H9 (cell line): ENCODE measurements around the gene CALR. TPM values are rescaled to one million over a fixed set of nuclear protein-coding genes. Genes with fewer than 3 reads are reported as not detected.

ENCODE experiments used
- DNase-seq: peaks from one replicate; pipeline ENCODE4 v3.0.0-alpha.2; 2017
- H2AFZ ChIP-seq: one replicate; pipeline ENCODE4 v1.6.1; 2013; ENCODE audit warnings: mild to moderate bottlenecking, low read length, control low read depth, moderate library complexity
- H2AK5ac ChIP-seq: 2 replicates; pipeline ENCODE4 v1.6.1; 2013; ENCODE audit warnings: low read length, control low read depth, mixed read lengths; ENCODE audit not compliant: insufficient read length
- H2BK120ac ChIP-seq: one replicate; pipeline ENCODE4 v1.6.1; 2013; ENCODE audit warnings: low read depth, mild to moderate bottlenecking, low read length, control low read depth, inconsistent platforms; ENCODE audit not compliant: poor library complexity, severe bottlenecking
- H2BK12ac ChIP-seq: 2 replicates; pipeline ENCODE4 v1.6.1; 2013; ENCODE audit warnings: low read length, control low read depth, mixed read lengths, low read depth; ENCODE audit not compliant: insufficient read length
- H2BK15ac ChIP-seq: 2 replicates; pipeline ENCODE4 v1.6.1; 2013; ENCODE audit warnings: low read depth, low read length, control low read depth
- H2BK20ac ChIP-seq: one replicate; pipeline ENCODE4 v1.6.1; 2013; ENCODE audit warnings: low read depth, mild to moderate bottlenecking, low read length, control low read depth, inconsistent platforms; ENCODE audit not compliant: poor library complexity, severe bottlenecking
- H2BK5ac ChIP-seq: 2 replicates; pipeline ENCODE4 v1.6.1; 2013; ENCODE audit warnings: low read length, control low read depth, mixed read lengths; ENCODE audit not compliant: insufficient read length
- H3K14ac ChIP-seq: 2 replicates; pipeline ENCODE4 v1.6.1; 2013; ENCODE audit warnings: low read length, control low read depth; ENCODE audit not compliant: insufficient read depth
- H3K18ac ChIP-seq: 2 replicates; pipeline ENCODE4 v1.6.1; 2013; ENCODE audit warnings: low read depth, mild to moderate bottlenecking, mixed read lengths, low read length, control low read depth; ENCODE audit not compliant: insufficient read length
- H3K23ac ChIP-seq: 2 replicates; pipeline ENCODE4 v1.6.1; 2013; ENCODE audit warnings: low read length, control low read depth, mixed read lengths, low read depth; ENCODE audit not compliant: insufficient read length
- H3K23me2 ChIP-seq: 2 replicates; pipeline ENCODE4 v1.6.1; 2013; ENCODE audit warnings: low read depth, mild to moderate bottlenecking, mixed read lengths, low read length, control low read depth; ENCODE audit not compliant: insufficient read length, poor library complexity, severe bottlenecking
- H3K27ac ChIP-seq: 2 replicates; pipeline ENCODE4 v1.5.1; 2013; ENCODE audit warnings: low read length, control low read depth, mixed read lengths, low read depth; ENCODE audit not compliant: insufficient read length
- H3K27me3 ChIP-seq: 2 replicates; pipeline ENCODE4 v1.6.1; 2013; ENCODE audit warnings: low read length, control low read depth, inconsistent platforms; ENCODE audit not compliant: insufficient read depth
- H3K4ac ChIP-seq: 2 replicates; pipeline ENCODE4 v1.6.1; 2013; ENCODE audit warnings: low read depth, mild to moderate bottlenecking, control low read depth, inconsistent platforms, low read length, moderate library complexity
- H3K4me1 ChIP-seq: 2 replicates; pipeline ENCODE4 v1.6.1; 2013; ENCODE audit warnings: low read length, control low read depth, inconsistent platforms; ENCODE audit not compliant: insufficient read depth
- H3K4me2 ChIP-seq: 2 replicates; pipeline ENCODE4 v1.6.1; 2013; ENCODE audit warnings: low read length, control low read depth, mixed read lengths; ENCODE audit not compliant: insufficient read length, insufficient read depth
- H3K56ac ChIP-seq: 2 replicates; pipeline ENCODE4 v1.6.1; 2013; ENCODE audit warnings: low read depth, mild to moderate bottlenecking, mixed read lengths, low read length, control low read depth; ENCODE audit not compliant: insufficient read length
- H3K79me1 ChIP-seq: 2 replicates; pipeline ENCODE4 v1.6.1; 2013; ENCODE audit warnings: low read depth, mild to moderate bottlenecking, moderate library complexity, low read length, control low read depth, inconsistent platforms; ENCODE audit not compliant: insufficient read depth, poor library complexity, severe bottlenecking
- H3K79me2 ChIP-seq: 2 replicates; pipeline ENCODE4 v1.6.1; 2013; ENCODE audit warnings: low read length, control low read depth, inconsistent platforms; ENCODE audit not compliant: insufficient read depth
- H3K9ac ChIP-seq: 2 replicates; pipeline ENCODE4 v1.6.1; 2013; ENCODE audit warnings: low read length, control low read depth, mixed read lengths; ENCODE audit not compliant: insufficient read length; ENCODE audit errors: extremely low read depth
- H3K9me3 ChIP-seq: one replicate; pipeline ENCODE4 v1.6.1; 2013; ENCODE audit warnings: low read depth, low read length, inconsistent platforms; ENCODE audit not compliant: control insufficient read depth
- H3T11ph ChIP-seq: one replicate; pipeline ENCODE4 v1.6.1; 2013; ENCODE audit warnings: mild to moderate bottlenecking, low read length, control low read depth, inconsistent platforms
- H4K20me1 ChIP-seq: one replicate; pipeline ENCODE4 v1.6.1; 2013; ENCODE audit not compliant: control insufficient read depth, insufficient read length, insufficient read depth
- H4K5ac ChIP-seq: 2 replicates; pipeline ENCODE4 v1.6.1; 2013; ENCODE audit warnings: low read depth, mild to moderate bottlenecking, mixed read lengths, low read length, control low read depth; ENCODE audit not compliant: insufficient read length
- H4K8ac ChIP-seq: replicated peaks from 2 replicates; pipeline ENCODE4 v1.6.1; 2013; ENCODE audit warnings: low read length, control low read depth, mixed read lengths, low read depth; ENCODE audit not compliant: insufficient read length
- H4K91ac ChIP-seq: 2 replicates; pipeline ENCODE4 v1.6.1; 2013; ENCODE audit warnings: low read depth, mild to moderate bottlenecking, moderate library complexity, mixed read lengths, low read length, control low read depth; ENCODE audit not compliant: insufficient read length
- H3K27ac Mint-ChIP-seq, 3 experiments: 2 replicates in 2 of 3; 3 replicates in 1 of 3; pipeline ENCODE4 v1.8.0; 2020 to 2021; ENCODE audit warnings: mixed read lengths in 3 of 3, mild to moderate bottlenecking in 1 of 3, moderate library complexity in 1 of 3
- H3K27me3 Mint-ChIP-seq: 2 replicates; pipeline ENCODE4 v1.8.0; 2021; ENCODE audit warnings: low read depth, mild to moderate bottlenecking, moderate library complexity, mixed read lengths
- H3K36me3 Mint-ChIP-seq, 3 experiments: 2 replicates in 2 of 3; 3 replicates in 1 of 3; pipeline ENCODE4 v1.8.0; 2020 to 2021; ENCODE audit warnings: low read depth in 3 of 3, mixed read lengths in 3 of 3; ENCODE audit not compliant: insufficient read depth in 1 of 3
- H3K4me1 Mint-ChIP-seq, 2 experiments: 2 replicates each; pipeline ENCODE4 v1.8.0; 2020; ENCODE audit warnings: mixed read lengths in 2 of 2
- H3K4me3 Mint-ChIP-seq, 2 experiments: 2 replicates in 1 of 2; 3 replicates in 1 of 2; pipeline ENCODE4 v1.8.0; 2020 to 2021; ENCODE audit warnings: mild to moderate bottlenecking in 2 of 2, mixed read lengths in 2 of 2, moderate library complexity in 1 of 2
- H3K9me3 Mint-ChIP-seq, 2 experiments: 2 replicates in 1 of 2; 3 replicates in 1 of 2; pipeline ENCODE4 v1.8.0; 2020; ENCODE audit warnings: mild to moderate bottlenecking in 2 of 2, mixed read lengths in 2 of 2, moderate library complexity in 1 of 2
- WGBS: extraction: QIAGEN DNeasy Blood & Tissue Kit; methylation state at CpG from one replicate; pipeline ENCODE4 v1.1.7; 2013; ENCODE audit warnings: missing lambda C conversion rate, low lambda C conversion rate, mixed read lengths; ENCODE audit not compliant: insufficient read length; ENCODE audit errors: extremely low coverage; 5-methylcytosine and 5-hydroxymethylcytosine counted together
- total RNA-seq: library from RNA; stranded (reverse); gene quantifications from 2 replicates; pipeline ENCODE4 v1.2.1, GENCODE V29; 2021
- TF ChIP-seq, protein P1 (sequence below): fragments of 200-600 bp; sonication (generic); conservative IDR thresholded peaks from 3 replicates; pipeline ENCODE4 v1.8.0; 2021; ENCODE audit warnings: antibody characterized with exemption, mild to moderate bottlenecking

Gene CALR
- total RNA-seq, 1 experiment from 2014 or later = 887 TPM

DNA sequence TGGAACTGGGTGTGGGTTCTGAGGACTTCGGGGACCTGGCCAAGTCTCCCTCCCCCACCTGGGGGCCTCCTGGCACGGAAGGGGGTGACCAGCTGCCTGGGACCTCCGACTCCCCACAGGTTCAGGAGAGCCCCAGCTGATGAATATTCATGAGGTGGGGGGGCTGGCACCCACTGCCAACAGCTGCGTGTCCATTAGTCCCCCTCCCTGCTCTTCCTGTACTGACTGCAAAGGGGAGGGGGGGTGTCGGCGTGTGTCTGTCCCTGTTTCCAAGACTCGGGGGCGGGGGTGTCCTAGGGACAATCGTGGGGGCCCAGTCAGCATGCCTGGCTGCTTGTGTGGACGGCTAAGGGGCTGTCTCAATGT, 46.3 kb downstream of the CALR start:
- TF ChIP-seq, protein P1, sequence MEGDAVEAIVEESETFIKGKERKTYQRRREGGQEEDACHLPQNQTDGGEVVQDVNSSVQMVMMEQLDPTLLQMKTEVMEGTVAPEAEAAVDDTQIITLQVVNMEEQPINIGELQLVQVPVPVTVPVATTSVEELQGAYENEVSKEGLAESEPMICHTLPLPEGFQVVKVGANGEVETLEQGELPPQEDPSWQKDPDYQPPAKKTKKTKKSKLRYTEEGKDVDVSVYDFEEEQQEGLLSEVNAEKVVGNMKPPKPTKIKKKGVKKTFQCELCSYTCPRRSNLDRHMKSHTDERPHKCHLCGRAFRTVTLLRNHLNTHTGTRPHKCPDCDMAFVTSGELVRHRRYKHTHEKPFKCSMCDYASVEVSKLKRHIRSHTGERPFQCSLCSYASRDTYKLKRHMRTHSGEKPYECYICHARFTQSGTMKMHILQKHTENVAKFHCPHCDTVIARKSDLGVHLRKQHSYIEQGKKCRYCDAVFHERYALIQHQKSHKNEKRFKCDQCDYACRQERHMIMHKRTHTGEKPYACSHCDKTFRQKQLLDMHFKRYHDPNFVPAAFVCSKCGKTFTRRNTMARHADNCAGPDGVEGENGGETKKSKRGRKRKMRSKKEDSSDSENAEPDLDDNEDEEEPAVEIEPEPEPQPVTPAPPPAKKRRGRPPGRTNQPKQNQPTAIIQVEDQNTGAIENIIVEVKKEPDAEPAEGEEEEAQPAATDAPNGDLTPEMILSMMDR = no peak
- Histone ChIP-seq H3K79me1 (no peaks in the 10 kb centered on the region), H3K18ac (no peak overlapping the region), H4K8ac (no peak overlapping the region), H3K23me2 (no peaks in the 10 kb centered on the region), H3K79me2 (no peaks in the 10 kb centered on the region), H3K9ac (no peak overlapping the region), H3K27ac (no peak overlapping the region), H2BK20ac (no peak overlapping the region), H3K4ac (no peak overlapping the region), H3K4me2 (no peak overlapping the region), H2AFZ (no peak overlapping the region), H2BK120ac (no peak overlapping the region), H2BK12ac (no peak overlapping the region), H3K9me3 (no peaks in the 10 kb centered on the region), H3K14ac (no peak overlapping the region), H3K4me1 (no peaks in the 10 kb centered on the region), H3K56ac (no peak overlapping the region), H2BK15ac (no peak overlapping the region), H3K23ac (no peak overlapping the region), H3T11ph (no peak overlapping the region), H4K20me1 (no peaks in the 10 kb centered on the region), H4K5ac (no peak overlapping the region), H2BK5ac (no peak overlapping the region), H2AK5ac (no peak overlapping the region), H4K91ac (no peak overlapping the region), H3K27me3 (peaks cover 6% of the 10 kb centered on the region; the same call in 1 of the 2 replicates)
- H3K4me1 Mint-ChIP-seq = peaks cover 6 to 9% of the 10 kb centered on the region in 2 experiments
- H3K27ac Mint-ChIP-seq = no peak overlapping the region
- no peaks in the 10 kb centered on the region for H3K36me3 Mint-ChIP-seq
- H3K27me3 Mint-ChIP-seq = no peaks in the 10 kb centered on the region; the same call in none of the 2 replicates
- peak; percentile 27 for DNase-seq
- H3K9me3 Mint-ChIP-seq = no peaks in the 10 kb centered on the region; a peak in 1 of 5 replicates
- no peak overlapping the region for H3K4me3 Mint-ChIP-seq
- WGBS = no CpG with 5 or more reads among the region's 10 CpGs
